ENCODE data around the gene DHX36. TPM values are rescaled to one million over a fixed set of nuclear protein-coding genes. Genes with fewer than 3 reads are reported as not detected.

DHX36 gene
- total and polyA plus RNA-seq, 3 experiments from 2014 or later = 19.9 to 86.8 (median 74.6) TPM

DNA sequence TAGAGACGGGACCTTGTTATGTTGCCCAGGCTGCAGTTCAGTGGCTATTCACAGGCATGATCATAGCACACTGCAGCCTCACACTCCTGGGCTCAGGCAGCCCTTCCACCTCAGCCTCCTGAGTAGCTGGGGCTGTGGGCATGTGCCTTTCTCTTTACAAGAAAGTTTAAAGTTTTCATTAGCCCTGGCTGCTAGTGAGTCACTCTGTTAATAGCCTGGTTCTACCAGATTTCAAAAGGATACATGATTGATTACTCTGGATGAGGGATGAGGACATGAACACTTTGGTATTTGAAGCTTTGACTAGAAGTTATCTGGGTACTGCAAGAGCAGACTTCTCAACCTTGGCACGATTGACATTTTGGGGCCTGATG is 95.1 kb downstream of the DHX36 start:
- ChIA-PET CTCF (no interaction called here), POLR2A (no interaction called here)
- Mint-ChIP-seq H3K4me3 (no peak overlapping the region), H3K27ac (no peak overlapping the region), H3K27me3 (peaks cover 3 to 24% of the 10 kb centered on the region in 2 donors), H3K36me3 (no peaks in the 10 kb centered on the region), H3K4me1 (no peaks in the 10 kb centered on the region), H3K9me3 (no peaks in the 10 kb centered on the region)
- Histone ChIP-seq H3K4me1 (ENCODE audit: insufficient read depth, low read length) (no peaks in the 10 kb centered on the region), H3K36me3 (ENCODE audit: insufficient read depth, low read length) (no peaks in the 10 kb centered on the region), H3K9me3 (ENCODE audit: low read length) (no peaks in the 10 kb centered on the region), H3K4me3 (ENCODE audit: low read length) (no peak overlapping the region), H3K27ac (ENCODE audit: low read depth, low read length) (no peak overlapping the region), H3K27me3 (ENCODE audit: insufficient read depth, low read length, poor library complexity, severe bottlenecking) (no peaks in the 10 kb centered on the region)
- DNase-seq = no peak

DNA sequence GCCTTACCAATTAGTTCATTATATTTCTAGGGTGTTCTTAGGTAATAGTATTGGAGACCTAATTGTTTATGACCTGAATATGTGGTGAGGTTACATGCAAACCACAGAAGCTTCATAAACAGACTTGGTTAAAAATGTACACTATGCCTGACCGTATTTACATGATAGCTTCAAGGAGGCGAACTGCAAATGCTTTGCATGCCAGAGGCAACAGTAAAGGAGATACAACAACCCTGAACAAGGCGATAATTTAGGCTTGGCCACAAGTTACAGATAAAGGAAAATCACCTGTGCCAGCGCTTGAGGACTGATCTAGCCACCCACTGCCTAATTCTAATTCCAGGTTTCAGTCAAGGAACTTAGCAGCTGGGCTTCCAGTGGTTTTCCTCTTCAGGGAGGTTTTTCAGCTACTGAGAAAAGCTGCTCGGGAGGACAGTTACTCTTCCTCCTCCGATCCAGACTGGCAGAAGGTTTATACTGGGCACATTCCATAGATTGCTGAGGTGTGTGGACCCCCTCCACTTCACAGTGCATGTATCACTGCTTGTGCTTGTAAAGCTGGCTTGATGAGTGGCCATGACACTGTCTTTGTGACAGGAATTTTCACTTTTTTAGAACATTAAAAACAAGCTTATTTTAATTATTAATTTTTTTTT is 95.6 kb downstream of the DHX36 start:
- H3K27me3 ChIP-seq (ENCODE audit: insufficient read depth, low read length, poor library complexity, severe bottlenecking) = no peaks in the 10 kb centered on the region
- POLR2A ChIA-PET = no interaction called here
- Mint-ChIP-seq H3K36me3 (no peaks in the 10 kb centered on the region), H3K4me1 (no peaks in the 10 kb centered on the region), H3K27me3 (peaks cover 3 to 19% of the 10 kb centered on the region in 2 donors), H3K4me3 (no peak overlapping the region), H3K27ac (no peak overlapping the region), H3K9me3 (no peaks in the 10 kb centered on the region)
- CTCF ChIA-PET = no interaction called here
- DNase-seq = no peak
- H3K27ac ChIP-seq (ENCODE audit: low read depth, low read length) = no peak overlapping the region
- H3K36me3 ChIP-seq (ENCODE audit: insufficient read depth, low read length) = no peaks in the 10 kb centered on the region
- no peaks in the 10 kb centered on the region for H3K9me3 ChIP-seq (ENCODE audit: low read length)
- H3K4me1 ChIP-seq (ENCODE audit: insufficient read depth, low read length) = no peaks in the 10 kb centered on the region
- H3K4me3 ChIP-seq (ENCODE audit: low read length) = no peak overlapping the region

DNA sequence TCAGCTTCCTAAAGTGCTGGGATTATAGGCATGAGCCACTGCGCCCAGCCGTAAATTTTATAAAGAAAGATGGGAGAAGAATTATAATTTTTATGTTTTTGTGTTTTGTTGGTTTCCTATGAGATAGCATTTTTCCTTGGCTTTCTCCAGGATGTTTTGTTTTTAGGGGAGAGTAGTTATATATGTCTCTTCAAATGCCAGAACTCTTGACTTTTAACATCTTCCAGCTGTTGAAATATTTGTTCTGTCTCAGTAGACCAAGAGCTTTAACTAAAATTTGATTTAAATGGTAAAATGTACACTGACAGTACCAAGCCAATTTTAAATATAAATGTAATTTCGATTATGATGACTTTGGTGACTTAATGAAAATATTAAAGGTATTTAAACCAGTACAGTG is 96.8 kb downstream of the DHX36 start:
- ChIA-PET POLR2A (no interaction called here), CTCF (no interaction called here)
- H3K27me3 Mint-ChIP-seq = peaks cover 3 to 12% of the 10 kb centered on the region in 2 donors
- no peak for DNase-seq
- no peaks in the 10 kb centered on the region for H3K36me3 Mint-ChIP-seq
- H3K4me1 ChIP-seq (ENCODE audit: insufficient read depth, low read length) = no peaks in the 10 kb centered on the region
- no peak overlapping the region for H3K4me3 ChIP-seq (ENCODE audit: low read length)
- H3K36me3 ChIP-seq (ENCODE audit: insufficient read depth, low read length) = no peaks in the 10 kb centered on the region
- no peaks in the 10 kb centered on the region for H3K27me3 ChIP-seq (ENCODE audit: insufficient read depth, low read length, poor library complexity, severe bottlenecking)
- no peaks in the 10 kb centered on the region for H3K9me3 Mint-ChIP-seq
- no peaks in the 10 kb centered on the region for H3K4me1 Mint-ChIP-seq
- no peaks in the 10 kb centered on the region for H3K9me3 ChIP-seq (ENCODE audit: low read length)
- H3K27ac Mint-ChIP-seq = no peak overlapping the region
- no peak overlapping the region for H3K4me3 Mint-ChIP-seq
- H3K27ac ChIP-seq (ENCODE audit: low read depth, low read length) = no peak overlapping the region

DNA sequence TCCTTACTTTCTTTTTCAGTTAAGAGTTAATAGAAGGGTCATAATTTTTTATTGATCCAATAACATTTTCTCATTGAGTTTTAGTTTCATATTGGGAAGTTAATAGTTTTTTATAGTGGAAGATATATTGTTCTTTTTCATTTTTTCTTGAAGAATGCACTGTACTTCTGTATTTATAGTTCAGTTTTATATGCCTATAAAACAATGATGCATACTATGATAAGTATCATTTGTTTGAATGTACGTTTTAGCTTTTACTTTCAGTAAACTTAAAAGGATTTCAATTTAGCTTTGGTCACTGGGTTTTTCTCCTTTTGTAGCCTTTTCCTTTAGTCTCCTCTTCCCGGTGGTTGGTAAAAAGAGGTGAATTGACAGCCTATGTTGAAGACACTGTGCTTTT is 98.8 kb downstream of the DHX36 start:
- Mint-ChIP-seq H3K36me3 (no peaks in the 10 kb centered on the region), H3K4me1 (no peaks in the 10 kb centered on the region), H3K27me3 (peaks cover 3 to 5% of the 10 kb centered on the region in 2 donors), H3K4me3 (no peak overlapping the region), H3K27ac (no peak overlapping the region), H3K9me3 (no peaks in the 10 kb centered on the region)
- DNase-seq = no peak
- POLR2A ChIA-PET = no interaction called here
- Histone ChIP-seq H3K27me3 (ENCODE audit: insufficient read depth, low read length, poor library complexity, severe bottlenecking) (no peaks in the 10 kb centered on the region), H3K4me1 (ENCODE audit: insufficient read depth, low read length) (no peaks in the 10 kb centered on the region), H3K36me3 (ENCODE audit: insufficient read depth, low read length) (no peaks in the 10 kb centered on the region), H3K9me3 (ENCODE audit: low read length) (no peaks in the 10 kb centered on the region), H3K27ac (ENCODE audit: low read depth, low read length) (no peak overlapping the region), H3K4me3 (ENCODE audit: low read length) (no peak overlapping the region)
- CTCF ChIA-PET = no interaction called here

DNA sequence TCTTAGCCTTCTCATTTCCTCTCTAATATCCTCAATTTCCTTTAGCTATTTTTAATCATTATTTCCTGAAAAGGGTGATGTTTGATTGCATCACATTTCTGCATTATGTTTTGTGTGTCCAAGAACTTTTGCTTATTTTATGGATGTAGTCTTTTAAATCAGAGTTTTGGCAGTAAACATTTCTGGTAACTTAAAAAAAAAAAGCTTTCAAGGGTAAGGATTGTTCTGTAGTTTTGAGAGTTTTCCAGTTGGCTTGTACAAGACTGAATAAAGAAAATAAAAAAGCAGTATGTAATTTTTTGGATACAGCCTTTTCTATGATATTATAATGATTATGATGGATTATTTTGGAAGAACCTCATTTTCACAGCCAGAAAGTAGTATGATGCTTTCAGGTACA is 99.4 kb downstream of the DHX36 start:
- no peaks in the 10 kb centered on the region for H3K4me1 Mint-ChIP-seq
- H3K27ac Mint-ChIP-seq = no peak overlapping the region
- H3K9me3 ChIP-seq (ENCODE audit: low read length) = no peaks in the 10 kb centered on the region
- DNase-seq = no peak
- no peak overlapping the region for H3K4me3 Mint-ChIP-seq
- H3K27me3 ChIP-seq (ENCODE audit: insufficient read depth, low read length, poor library complexity, severe bottlenecking) = no peaks in the 10 kb centered on the region
- H3K4me1 ChIP-seq (ENCODE audit: insufficient read depth, low read length) = no peaks in the 10 kb centered on the region
- H3K36me3 Mint-ChIP-seq = no peaks in the 10 kb centered on the region
- H3K36me3 ChIP-seq (ENCODE audit: insufficient read depth, low read length) = no peaks in the 10 kb centered on the region
- H3K27ac ChIP-seq (ENCODE audit: low read depth, low read length) = no peak overlapping the region
- no peak overlapping the region for H3K4me3 ChIP-seq (ENCODE audit: low read length)
- CTCF ChIA-PET = no interaction called here
- H3K9me3 Mint-ChIP-seq = no peaks in the 10 kb centered on the region
- POLR2A ChIA-PET = no interaction called here
- peaks cover 3 to 10% of the 10 kb centered on the region in 2 donors for H3K27me3 Mint-ChIP-seq

DNA sequence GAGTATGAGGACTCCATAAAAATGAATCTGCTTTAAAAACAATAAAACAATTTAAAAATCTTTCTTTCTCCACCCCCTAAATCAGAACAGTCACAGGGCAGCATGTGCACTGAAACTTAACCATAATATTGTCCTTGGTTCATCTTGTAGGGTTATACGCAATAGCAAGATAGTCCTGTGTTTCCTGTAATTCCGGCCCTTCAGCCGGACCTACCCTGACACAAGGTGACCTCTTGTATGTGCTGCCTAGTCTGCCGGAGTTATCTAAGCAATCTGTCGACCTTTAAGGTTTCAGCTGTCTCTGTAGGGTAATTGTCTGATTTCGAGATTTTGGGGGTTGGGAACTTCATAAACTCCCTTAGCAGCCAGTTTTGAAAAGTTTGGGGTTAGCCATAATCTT is 99.9 kb downstream of the DHX36 start:
- Mint-ChIP-seq H3K9me3 (no peaks in the 10 kb centered on the region), H3K4me1 (no peaks in the 10 kb centered on the region), H3K27ac (no peak overlapping the region), H3K36me3 (no peaks in the 10 kb centered on the region), H3K4me3 (no peak overlapping the region), H3K27me3 (peaks cover 1 to 10% of the 10 kb centered on the region in 2 donors)
- H3K4me1 ChIP-seq (ENCODE audit: insufficient read depth, low read length) = no peaks in the 10 kb centered on the region
- no peaks in the 10 kb centered on the region for H3K36me3 ChIP-seq (ENCODE audit: insufficient read depth, low read length)
- no peak overlapping the region for H3K27ac ChIP-seq (ENCODE audit: low read depth, low read length)
- POLR2A ChIA-PET = no interaction called here
- no peak overlapping the region for H3K4me3 ChIP-seq (ENCODE audit: low read length)
- H3K27me3 ChIP-seq (ENCODE audit: insufficient read depth, low read length, poor library complexity, severe bottlenecking) = no peaks in the 10 kb centered on the region
- DNase-seq = no peak
- CTCF ChIA-PET = no interaction called here
- H3K9me3 ChIP-seq (ENCODE audit: low read length) = no peaks in the 10 kb centered on the region

DNA sequence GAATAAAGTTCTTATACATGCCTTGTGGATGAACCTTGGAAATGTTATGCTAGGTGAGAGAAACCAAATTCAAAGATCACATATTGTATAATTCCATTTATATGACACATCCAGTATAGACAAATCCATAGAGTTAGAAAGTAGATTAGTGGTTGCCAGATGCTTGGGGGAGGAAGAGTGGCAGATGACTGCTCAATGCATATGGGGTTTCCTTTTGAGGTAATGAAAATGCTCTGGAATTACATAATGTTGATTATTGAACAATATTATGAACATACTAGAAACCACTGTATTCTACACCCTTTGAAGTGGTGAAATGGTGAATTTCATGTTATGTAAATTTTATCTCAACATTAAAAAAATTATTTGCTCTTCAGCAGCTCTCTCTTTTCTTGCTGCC is 100.8 kb downstream of the DHX36 start:
- H3K4me1 ChIP-seq (ENCODE audit: insufficient read depth, low read length) = no peaks in the 10 kb centered on the region
- no peaks in the 10 kb centered on the region for H3K9me3 Mint-ChIP-seq
- H3K27ac ChIP-seq (ENCODE audit: low read depth, low read length) = no peak overlapping the region
- ChIA-PET POLR2A (no interaction called here), CTCF (no interaction called here)
- no peaks in the 10 kb centered on the region for H3K36me3 ChIP-seq (ENCODE audit: insufficient read depth, low read length)
- no peak overlapping the region for H3K4me3 ChIP-seq (ENCODE audit: low read length)
- DNase-seq = no peak
- no peak overlapping the region for H3K4me3 Mint-ChIP-seq
- no peak overlapping the region for H3K27ac Mint-ChIP-seq
- H3K4me1 Mint-ChIP-seq = no peaks in the 10 kb centered on the region
- peaks cover 0 to 8% of the 10 kb centered on the region in 2 donors for H3K27me3 Mint-ChIP-seq
- H3K9me3 ChIP-seq (ENCODE audit: low read length) = no peaks in the 10 kb centered on the region
- no peaks in the 10 kb centered on the region for H3K27me3 ChIP-seq (ENCODE audit: insufficient read depth, low read length, poor library complexity, severe bottlenecking)
- no peaks in the 10 kb centered on the region for H3K36me3 Mint-ChIP-seq
